ENCODE data around the gene EFNA1. TPM values are rescaled to one million over a fixed set of nuclear protein-coding genes. Genes with fewer than 3 reads are reported as not detected.

The EFNA1 gene
- polyA plus RNA-seq, 1 donor from 2014 or later: 0.50 TPM

- Histone ChIP-seq H4K20me1 (ENCODE audit: insufficient read depth) (no peaks in the 10 kb centered on the region), H3K9me3 (ENCODE audit: low read length) (no peaks in the 10 kb centered on the region), H3K9ac (ENCODE audit: low read length) (no peak overlapping the region), H3K36me3 (ENCODE audit: insufficient read depth, low read length) (no peaks in the 10 kb centered on the region), H3K27me3 (ENCODE audit: insufficient read depth, low read depth, low read length) (no peaks in the 10 kb centered on the region), H2AFZ (ENCODE audit: low read depth, low read length) (no peak overlapping the region), H3F3A (ENCODE audit: insufficient read depth, low read length, poor library complexity, severe bottlenecking) (peaks cover 5% of the 10 kb centered on the region), H3K9me2 (ENCODE audit: insufficient read depth, low read length) (no peaks in the 10 kb centered on the region), H3K4me3 (ENCODE audit: low read length) (no peak overlapping the region), H3K4me2 (ENCODE audit: low read length) (no peak overlapping the region), H3K79me2 (replicated peaks; ENCODE audit: insufficient read depth, low read length) (peaks cover 27% of the 10 kb centered on the region), H3K27ac (ENCODE audit: low read length) (no peak overlapping the region)
- no peak for TF ChIP-seq RAD21 (conservative IDR thresholded peaks at IDR 0.05)
- TF ChIP-seq EP300 (conservative IDR thresholded peaks at IDR 0.05; ENCODE audit: poor library complexity, severe bottlenecking): no peak
- no peak for TF ChIP-seq CTCF (IDR thresholded peaks at IDR 0.05; ENCODE audit: poor library complexity, severe bottlenecking)
- TF ChIP-seq TAF1 (IDR thresholded peaks at IDR 0.05; ENCODE audit: low read depth): no peak
- TF ChIP-seq REST (IDR thresholded peaks at IDR 0.05; ENCODE audit: borderline replicate concordance): no peak
Measured at GRCh38 chr1:155170806-155171205, 43.1 kb downstream of the EFNA1 start.

GRCh38 chr1:155171836-155172731 lies 44.4 kb downstream of the EFNA1 start:
- Histone ChIP-seq H3K27me3 (ENCODE audit: insufficient read depth, low read depth, low read length) (no peaks in the 10 kb centered on the region), H3K4me2 (ENCODE audit: low read length) (peak overlapping the region; percentile 63), H3K36me3 (ENCODE audit: insufficient read depth, low read length) (peaks cover 3% of the 10 kb centered on the region), H3K4me3 (ENCODE audit: low read length) (peak overlapping the region; percentile 93), H3F3A (ENCODE audit: insufficient read depth, low read length, poor library complexity, severe bottlenecking) (peaks cover 5% of the 10 kb centered on the region), H4K20me1 (ENCODE audit: insufficient read depth) (no peaks in the 10 kb centered on the region), H3K9me2 (ENCODE audit: insufficient read depth, low read length) (no peaks in the 10 kb centered on the region), H3K9me3 (ENCODE audit: low read length) (no peaks in the 10 kb centered on the region), H3K27ac (ENCODE audit: low read length) (peak overlapping the region; percentile 99), H2AFZ (ENCODE audit: low read depth, low read length) (peak overlapping the region; percentile 85), H3K79me2 (replicated peaks; ENCODE audit: insufficient read depth, low read length) (peaks cover 36% of the 10 kb centered on the region), H3K9ac (ENCODE audit: low read length) (peak overlapping the region; percentile 100)
- no peak for TF ChIP-seq MXI1 (conservative IDR thresholded peaks at IDR 0.05; ENCODE audit: poor library complexity, severe bottlenecking)
- no peak for TF ChIP-seq SMC3 (conservative IDR thresholded peaks at IDR 0.05; ENCODE audit: poor library complexity)

Measured in neural cell (in vitro differentiated cells).